HG03066 (cell line): ENCODE results near the gene TRIM52.
A peak's percentile ranks its signal among the peaks of the same experiment; 100 is the strongest.
"Not testable (repeated sequence)": the region's sequence is repeated elsewhere in the genome, so short reads cannot be mapped to it uniquely, and the experiment has no call there.

Source experiments
- ATAC-seq: cut with Tn5 transposase; IDR thresholded peaks from one replicate; pipeline ENCODE4 v1.9.1; 2021; ENCODE audit warnings: low read depth; ENCODE audit not compliant: unreplicated experiment

TRIM52 gene

DNA sequence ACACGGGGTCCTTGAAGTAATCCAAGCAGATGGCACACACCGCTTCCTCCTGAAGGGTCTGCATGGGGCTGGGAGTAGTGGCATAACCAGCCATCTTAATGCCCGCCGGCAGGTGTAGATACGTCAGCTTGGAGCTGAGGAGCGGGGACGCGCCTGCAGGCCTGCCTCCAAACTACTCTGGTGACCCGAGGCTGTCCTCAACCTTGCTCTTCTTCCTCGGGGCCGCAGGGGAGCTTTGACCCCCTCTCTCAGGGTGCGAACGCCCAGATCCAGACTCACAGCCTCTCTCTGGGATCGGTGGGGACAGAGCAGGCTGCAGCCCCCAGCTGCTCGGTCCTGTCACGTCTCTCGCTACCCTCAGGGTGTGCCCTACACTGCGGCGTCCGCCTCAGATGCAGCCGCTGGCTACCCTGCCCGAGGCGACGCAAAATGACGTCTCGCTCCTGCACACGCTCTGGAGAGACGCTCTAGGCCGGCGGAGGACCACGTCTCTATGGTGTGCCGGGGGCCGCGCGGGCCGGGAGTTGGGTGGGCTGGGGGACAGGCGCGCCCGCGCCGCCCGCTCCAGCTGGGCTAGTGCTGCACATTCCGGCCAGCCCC, at the start of gene TRIM52:
Gene TRIM52 (minus strand): TSS at position 424 of the 600 bp plus-strand sequence. CDS start 330 bp downstream, at position 94.
- ATAC-seq, result peak; percentile 73

DNA sequence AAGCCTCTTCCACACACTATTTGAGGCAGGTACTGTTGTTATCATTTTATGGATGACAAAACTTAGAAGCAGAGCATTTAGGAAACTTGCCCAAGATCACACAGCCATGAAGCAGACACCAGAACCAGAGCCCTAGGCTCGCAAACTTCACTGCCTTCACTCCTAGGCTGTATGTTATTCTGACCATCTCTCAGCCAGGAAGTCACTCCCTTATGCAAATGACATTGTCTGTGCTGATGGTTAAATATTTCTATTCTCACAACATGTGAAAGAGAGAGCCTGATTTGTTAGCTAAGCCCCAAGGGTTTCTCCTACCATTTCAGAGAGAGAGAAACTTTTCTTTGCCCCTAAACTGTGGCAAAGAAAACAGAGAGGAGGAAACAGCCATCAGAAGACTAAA, 26.4 kb upstream of the TRIM52 start:
- peak; percentile 72 for ATAC-seq

DNA sequence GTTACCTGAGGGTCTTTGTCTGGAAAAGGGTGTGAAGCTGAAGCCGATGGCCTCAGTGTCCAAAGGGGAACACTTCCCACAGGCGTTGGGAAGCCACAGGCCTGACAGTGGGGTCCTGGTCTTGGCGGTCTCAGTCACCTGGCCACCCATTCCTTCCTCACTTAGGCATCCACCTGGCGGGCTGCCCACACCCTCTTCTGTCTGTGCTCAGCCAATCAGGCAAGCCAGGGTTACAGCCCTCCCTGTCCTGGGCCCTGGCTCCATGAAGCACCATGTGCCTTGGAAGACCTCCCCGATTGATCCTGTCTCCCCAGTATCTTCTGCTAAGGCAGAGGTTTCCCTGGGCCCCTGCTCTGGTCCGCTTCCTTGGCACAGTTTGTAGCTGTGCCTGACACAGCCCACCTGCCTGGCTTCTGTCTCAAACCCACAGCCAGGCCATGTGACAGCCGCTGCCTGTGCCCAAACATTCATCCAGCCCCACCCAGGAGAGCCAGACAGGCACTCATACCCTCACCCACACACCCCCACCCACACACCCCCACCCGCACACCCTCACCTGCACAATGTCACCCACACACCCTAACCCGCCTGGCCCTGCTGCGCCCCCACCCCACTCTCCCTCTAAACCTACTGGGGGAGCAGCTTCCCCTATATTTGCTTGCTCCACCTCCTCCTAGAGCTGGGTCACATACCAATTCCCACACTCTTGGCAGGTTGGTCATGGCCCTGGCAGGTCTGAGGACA, 25.2 kb upstream of the TRIM52 start:
- not testable (repeated sequence) for ATAC-seq

GRCh38 chr5:181283841-181284755, 23.2 kb upstream of the TRIM52 start:
- ATAC-seq, result not testable (repeated sequence)

DNA sequence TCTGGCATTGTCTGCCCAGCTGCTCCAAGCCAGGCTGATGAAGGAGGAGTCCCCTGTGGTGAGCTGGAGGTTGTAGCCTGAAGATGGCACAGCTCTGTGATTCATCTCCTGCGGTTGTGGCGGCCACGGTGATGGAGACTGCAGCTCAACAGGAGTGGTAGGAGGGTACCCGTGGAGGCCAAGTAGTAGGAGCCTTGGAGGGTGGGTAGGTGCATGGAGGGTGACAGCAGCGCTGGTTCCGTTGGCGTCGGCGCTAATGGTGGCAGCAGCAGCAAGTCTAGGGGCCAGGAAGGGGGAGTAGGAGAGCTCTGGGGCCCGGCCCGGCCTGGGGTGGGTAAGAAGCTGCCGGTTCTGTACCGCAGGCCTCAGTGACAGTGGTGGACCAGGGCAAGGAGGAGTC, 22.4 kb upstream of the TRIM52 start:
- no peak for ATAC-seq

- no peak for ATAC-seq
Observed at GRCh38 chr5:181282874-181283273, 21.9 kb upstream of the TRIM52 start.

DNA sequence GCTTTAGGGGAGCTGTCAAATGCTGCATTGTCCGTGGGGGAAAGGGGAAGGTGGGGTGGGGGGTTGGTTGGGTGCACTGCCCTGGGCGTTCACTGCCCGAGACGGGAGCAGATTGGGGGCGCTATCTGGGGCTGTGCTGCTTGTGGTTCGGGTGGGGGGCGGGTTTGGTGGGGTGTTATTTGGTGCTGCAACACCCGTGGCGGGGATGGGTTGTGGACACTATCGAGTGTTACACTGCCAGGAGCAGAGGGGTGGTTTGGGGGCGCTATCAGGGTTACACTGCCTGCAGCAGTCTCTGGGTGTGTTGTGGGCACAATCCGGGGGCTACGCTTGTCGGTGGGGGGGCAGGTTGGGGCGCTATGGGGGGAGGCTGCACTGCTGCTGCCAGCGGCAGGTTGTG, 21.5 kb upstream of the TRIM52 start:
- ATAC-seq, result not testable (repeated sequence)

GRCh38 chr5:181281984-181282316, 21.0 kb upstream of the TRIM52 start:
- no peak for ATAC-seq

DNA sequence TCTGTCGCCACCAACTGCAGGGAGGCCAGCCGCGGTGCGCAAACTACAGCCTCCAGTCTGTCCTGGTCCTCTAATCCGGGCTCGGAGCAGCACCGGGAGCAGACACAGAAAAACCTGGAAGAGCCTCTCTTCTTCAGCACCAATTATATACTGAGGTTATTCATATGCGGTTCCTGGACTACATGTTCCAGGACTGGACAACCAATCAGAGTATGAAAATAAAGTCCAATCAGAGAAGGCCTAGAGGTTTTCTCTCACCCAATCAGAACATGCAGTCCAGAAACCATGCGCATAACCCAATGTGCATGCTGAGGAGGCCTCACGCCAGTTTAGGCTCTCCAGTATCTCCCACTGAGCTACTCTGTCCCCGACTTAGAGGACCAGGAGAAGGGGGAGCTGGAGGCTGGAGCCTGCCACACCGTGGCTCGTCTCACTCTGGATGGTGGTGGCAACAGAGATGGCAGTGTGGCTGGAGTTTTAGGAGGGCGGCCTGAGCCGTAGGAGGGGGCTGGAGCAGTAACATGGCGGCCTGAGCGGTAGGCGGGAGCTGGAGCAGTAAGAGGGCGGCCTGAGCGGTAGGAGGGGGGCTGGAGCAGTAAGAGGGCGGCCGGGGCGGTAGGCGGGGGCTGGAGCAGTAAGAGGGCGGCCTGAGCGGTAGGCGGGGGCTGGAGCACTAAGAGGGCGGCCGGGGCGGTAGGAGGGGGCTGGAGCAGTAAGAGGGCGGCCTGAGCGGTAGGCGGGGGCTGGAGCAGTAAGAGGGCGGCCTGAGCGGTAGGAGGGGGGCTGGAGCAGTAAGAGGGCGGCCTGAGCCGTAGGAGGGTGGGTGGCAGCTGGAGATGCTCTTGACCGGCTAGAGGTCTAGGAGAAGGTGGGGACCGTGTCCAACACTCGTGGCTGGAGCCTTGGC, 20.4 kb upstream of the TRIM52 start:
- no peak for ATAC-seq

DNA sequence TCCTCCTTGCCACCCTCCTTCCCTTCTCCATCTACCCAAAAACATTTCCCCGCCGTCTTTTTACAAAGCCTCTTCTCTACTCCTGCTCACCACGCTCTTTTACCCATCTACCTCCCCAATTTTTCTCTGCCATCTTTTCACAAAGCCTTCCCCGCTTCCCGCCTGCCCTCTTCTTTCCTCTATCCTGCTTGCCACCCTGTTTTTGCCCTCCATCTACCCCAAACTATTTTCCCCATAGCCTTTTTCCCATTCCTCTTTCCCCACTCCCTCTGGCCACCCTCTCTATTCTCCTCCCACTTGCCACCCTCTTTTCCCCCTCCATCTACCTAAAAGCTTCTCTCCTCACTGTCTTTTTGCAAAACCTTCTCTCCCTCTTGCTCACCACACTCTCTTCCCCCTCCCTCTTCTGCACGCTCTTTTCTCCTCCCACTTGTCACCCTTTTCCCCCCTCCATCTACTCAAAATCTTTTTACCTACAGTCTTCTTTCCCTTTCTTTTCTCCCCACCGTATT, 19.4 kb upstream of the TRIM52 start:
- no peak for ATAC-seq

- not testable (repeated sequence) for ATAC-seq
Observed at GRCh38 chr5:181273433-181273744, 12.4 kb upstream of the TRIM52 start.

DNA sequence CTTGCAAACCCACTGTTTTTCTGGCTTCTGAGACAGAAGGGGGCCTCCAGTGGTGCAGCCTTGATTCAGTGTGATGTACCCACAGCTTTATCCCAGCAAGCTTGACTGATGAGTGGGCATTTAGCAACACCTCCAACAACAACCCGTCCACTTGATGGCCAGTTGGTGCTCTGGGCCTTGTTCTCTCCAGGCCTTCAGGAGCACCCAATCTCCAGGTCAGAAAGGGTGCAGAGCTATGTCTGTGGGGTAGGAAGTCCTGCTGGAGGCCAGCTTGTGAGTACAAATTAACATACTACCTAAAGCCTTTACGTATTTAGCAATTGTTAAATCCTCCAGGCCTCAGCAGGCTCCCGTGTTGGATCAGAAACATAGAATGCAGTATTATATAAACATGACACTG, 10.1 kb upstream of the TRIM52 start:
- ATAC-seq, result no peak

DNA sequence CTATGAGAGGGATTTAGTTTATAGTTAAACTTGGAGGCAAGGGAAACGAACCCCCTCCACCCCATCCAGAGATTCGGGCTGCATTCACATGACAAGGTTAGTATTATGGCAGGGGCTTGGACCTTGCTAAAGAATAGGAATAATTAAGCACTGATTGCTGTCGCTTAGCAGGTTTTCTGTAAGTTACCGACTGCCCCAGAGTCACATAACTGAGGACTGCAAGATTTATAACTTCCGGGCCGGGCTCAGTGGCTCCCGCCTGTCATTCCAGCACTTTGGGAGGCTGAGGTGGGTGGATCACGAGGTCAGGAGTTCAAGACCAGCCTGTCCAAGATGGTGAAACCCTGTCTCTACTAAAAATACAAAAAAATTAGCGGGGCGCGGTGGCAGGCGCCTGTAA, 7.0 kb upstream of the TRIM52 start:
- not testable (repeated sequence) for ATAC-seq

DNA sequence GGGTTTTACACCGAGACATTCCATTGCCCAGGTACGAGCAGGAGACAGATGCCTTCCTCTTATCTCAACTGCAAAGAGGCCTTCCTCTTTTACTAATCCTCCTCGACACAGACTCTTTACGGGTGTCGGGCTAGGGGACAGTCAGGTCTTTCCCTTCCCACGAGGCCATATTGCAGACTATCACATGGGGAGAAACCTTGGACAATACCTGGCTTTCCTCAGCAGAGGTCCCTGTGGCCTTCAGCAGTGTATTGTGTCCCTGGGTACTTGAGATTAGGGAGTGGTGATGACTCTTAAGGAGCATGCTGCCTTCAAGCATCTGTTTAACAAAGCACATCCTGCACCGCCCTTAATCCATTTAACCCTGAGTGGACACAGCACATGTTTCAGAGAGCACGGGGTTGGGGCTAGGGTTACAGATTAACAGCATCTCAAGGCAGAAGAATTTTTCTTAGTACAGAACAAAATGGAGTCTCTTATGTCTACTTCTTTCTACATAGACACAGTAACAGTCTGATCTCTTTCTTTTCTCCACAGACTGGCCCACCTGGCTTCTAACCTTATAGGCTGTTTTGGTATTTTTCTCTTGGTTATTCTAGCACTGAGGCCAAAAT, 6.5 kb upstream of the TRIM52 start:
- not testable (repeated sequence) for ATAC-seq

- ATAC-seq, result no peak
Observed at GRCh38 chr5:181265092-181265671, 4.2 kb upstream of the TRIM52 start.

DNA sequence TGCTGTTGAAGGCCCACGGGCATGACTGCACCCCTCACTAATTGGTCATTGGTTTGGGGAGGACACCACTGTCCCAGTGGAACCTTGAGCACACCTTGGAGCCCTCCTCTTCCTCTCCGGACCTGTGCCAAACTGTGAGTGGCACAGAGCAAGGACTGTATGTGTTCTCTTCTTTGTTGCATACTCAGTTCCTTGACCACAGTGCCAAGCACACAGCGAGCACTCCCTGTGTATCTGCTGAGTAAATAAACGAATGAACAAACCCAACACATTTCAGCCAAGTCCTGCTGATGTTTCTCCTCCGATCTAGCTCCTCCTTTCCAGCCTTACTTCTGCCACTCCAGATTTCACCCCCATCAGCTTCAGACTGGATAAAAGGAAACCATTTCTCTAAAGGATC, 2.7 kb upstream of the TRIM52 start:
- no peak for ATAC-seq

GRCh38 chr5:181261320-181262049, 542 bp upstream of the TRIM52 start:
- ATAC-seq, result peak; percentile 57

DNA sequence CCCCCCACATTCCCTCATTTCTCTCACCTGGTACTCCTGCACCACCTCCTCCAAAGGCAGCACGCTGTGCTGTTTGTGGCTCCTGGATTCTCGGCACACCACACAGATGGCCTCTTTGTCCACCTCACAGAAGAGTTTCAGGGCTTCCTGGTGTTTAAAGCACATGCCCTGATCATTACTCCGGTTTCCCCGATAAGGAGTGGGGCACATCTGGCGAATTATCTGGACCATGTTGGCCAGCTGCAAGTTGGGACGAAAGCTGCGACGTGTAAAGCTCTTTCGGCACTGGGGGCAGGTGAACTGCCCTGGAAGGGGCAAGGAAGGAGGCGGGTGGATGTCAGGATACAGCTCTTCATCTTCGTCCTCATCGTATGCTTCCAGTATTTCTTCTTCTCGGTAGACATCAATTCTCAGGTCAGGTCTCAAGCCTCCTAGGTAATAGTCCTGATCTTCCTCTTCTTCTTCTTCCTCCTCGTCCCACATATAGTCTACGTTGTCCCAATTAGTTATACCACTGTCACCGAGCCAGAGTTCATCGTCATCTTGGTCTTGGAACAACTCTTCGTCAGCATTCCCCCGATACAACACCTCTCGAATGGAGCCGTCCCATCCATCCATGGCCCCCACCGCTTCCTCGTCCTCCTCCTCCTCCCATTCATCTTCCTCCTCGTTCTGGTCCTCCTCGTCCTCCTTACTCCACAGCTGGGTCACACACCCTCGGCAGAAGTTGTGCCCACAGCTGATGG, 796 bp downstream of the TRIM52 start:
- ATAC-seq, result peak; percentile 2
